GM21390 (cell line): ENCODE results near the gene GRAMD1C.

Experiments
- ATAC-seq: cut with Tn5 transposase; IDR thresholded peaks from one replicate; pipeline ENCODE4 v1.9.1; 2021; ENCODE audit not compliant: unreplicated experiment

The GRAMD1C gene

GRCh38 chr3:113948015-113948917, 109.7 kb downstream of the GRAMD1C start:
- peak; percentile 41 for ATAC-seq

- ATAC-seq: no peak
Measured at GRCh38 chr3:113952921-113953320, 114.3 kb downstream of the GRAMD1C start.

- no peak for ATAC-seq
Measured at GRCh38 chr3:113953677-113954076, 115.1 kb downstream of the GRAMD1C start.

GRCh38 chr3:113954091-113954685, 115.6 kb downstream of the GRAMD1C start:
- no peak for ATAC-seq

GRCh38 chr3:113963879-113964278, 125.3 kb downstream of the GRAMD1C start:
- ATAC-seq: no peak

GRCh38 chr3:113966172-113966571, 127.6 kb downstream of the GRAMD1C start:
- ATAC-seq: no peak

GRCh38 chr3:113968986-113969385, 130.4 kb downstream of the GRAMD1C start:
- ATAC-seq: no peak

- ATAC-seq: no peak
Measured at GRCh38 chr3:113977822-113978221, 139.2 kb downstream of the GRAMD1C start.

- no peak for ATAC-seq
Measured at GRCh38 chr3:113979916-113980315, 141.3 kb downstream of the GRAMD1C start.

- ATAC-seq: no peak
Measured at GRCh38 chr3:113981803-113982202, 143.2 kb downstream of the GRAMD1C start.

- no peak for ATAC-seq
Measured at GRCh38 chr3:113983544-113983943, 145.0 kb downstream of the GRAMD1C start.

- ATAC-seq: peak; percentile 76
Measured at GRCh38 chr3:113985541-113985940, 147.0 kb downstream of the GRAMD1C start.
